ENCODE data around the gene STK32C. TPM values are rescaled to one million over a fixed set of nuclear protein-coding genes. Genes with fewer than 3 reads are reported as not detected.
"Not testable (repeated sequence)": the region's sequence is repeated elsewhere in the genome, so short reads cannot be mapped to it uniquely, and the experiment has no call there.

Gene STK32C
- total RNA-seq, 4 donors from 2014 or later, result 5.0 to 8.9 (median 8.1) TPM

DNA sequence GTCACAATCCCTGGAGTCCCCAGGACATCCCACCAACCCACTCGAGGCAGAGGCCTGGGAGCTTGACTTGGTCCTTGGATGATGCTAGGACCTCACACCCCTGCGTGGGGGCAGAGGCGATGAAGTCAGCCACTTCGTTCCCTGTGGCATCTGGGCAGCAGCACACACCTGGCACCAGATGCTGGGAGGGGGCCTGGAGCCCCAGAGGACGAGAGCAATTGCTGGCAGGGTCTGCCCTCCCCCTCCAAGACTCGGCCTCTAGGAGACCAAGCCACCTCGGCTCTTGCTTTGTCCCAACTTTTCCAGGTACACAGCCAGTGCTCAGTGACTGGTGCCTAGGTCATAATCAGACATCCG lies 81.9 kb downstream of the STK32C start:
- TF ChIP-seq, protein P1, sequence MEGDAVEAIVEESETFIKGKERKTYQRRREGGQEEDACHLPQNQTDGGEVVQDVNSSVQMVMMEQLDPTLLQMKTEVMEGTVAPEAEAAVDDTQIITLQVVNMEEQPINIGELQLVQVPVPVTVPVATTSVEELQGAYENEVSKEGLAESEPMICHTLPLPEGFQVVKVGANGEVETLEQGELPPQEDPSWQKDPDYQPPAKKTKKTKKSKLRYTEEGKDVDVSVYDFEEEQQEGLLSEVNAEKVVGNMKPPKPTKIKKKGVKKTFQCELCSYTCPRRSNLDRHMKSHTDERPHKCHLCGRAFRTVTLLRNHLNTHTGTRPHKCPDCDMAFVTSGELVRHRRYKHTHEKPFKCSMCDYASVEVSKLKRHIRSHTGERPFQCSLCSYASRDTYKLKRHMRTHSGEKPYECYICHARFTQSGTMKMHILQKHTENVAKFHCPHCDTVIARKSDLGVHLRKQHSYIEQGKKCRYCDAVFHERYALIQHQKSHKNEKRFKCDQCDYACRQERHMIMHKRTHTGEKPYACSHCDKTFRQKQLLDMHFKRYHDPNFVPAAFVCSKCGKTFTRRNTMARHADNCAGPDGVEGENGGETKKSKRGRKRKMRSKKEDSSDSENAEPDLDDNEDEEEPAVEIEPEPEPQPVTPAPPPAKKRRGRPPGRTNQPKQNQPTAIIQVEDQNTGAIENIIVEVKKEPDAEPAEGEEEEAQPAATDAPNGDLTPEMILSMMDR (IDR thresholded peaks at IDR 0.05), result no peak
- no peak for ATAC-seq (ENCODE audit: low FRiP score)

DNA sequence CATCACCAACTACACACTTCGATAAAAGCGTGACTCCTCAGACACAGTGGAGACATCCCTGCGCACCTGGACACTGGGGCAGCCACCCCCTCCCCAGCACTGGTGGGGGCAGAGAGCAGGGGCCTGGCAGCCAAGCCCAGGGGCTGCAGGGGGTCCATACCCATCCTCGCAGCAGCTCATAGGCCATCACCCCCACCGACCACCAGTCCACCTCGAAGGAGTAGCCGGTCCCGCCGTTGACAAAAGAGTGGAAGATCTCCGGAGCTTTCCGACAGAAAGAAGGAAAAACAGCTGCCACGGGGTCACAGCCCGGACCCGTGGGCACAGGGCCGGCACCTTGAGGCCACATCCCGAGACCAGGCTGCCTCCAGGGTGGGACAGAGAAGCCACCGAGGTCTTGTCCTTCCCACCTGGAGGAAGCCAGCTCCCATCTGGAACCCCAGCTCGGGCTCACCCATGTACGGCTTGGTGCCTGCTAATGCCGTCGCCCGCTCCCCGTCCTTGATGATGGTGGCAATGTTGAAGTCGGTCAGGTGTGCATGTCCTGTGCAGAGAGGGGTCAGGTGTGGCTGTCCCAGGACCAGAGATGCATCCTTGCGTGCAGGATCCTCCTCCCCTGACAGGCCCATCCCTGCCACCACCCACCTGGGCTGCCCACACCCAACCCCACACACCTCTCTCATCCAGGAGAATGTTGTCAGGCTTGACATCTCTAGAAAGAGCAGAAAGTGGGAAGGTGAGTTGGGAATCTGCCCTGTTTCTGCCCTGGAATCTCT lies 82.5 kb downstream of the STK32C start:
- ATAC-seq (ENCODE audit: low FRiP score) (no peak), DNase-seq (ENCODE audit: low spot score) (no peak)
- TF ChIP-seq, protein P1 (IDR thresholded peaks at IDR 0.05), result no peak

More for the DNA sequence above, 81.9 kb downstream of the STK32C start:
- no peak for DNase-seq (ENCODE audit: low spot score)

DNA sequence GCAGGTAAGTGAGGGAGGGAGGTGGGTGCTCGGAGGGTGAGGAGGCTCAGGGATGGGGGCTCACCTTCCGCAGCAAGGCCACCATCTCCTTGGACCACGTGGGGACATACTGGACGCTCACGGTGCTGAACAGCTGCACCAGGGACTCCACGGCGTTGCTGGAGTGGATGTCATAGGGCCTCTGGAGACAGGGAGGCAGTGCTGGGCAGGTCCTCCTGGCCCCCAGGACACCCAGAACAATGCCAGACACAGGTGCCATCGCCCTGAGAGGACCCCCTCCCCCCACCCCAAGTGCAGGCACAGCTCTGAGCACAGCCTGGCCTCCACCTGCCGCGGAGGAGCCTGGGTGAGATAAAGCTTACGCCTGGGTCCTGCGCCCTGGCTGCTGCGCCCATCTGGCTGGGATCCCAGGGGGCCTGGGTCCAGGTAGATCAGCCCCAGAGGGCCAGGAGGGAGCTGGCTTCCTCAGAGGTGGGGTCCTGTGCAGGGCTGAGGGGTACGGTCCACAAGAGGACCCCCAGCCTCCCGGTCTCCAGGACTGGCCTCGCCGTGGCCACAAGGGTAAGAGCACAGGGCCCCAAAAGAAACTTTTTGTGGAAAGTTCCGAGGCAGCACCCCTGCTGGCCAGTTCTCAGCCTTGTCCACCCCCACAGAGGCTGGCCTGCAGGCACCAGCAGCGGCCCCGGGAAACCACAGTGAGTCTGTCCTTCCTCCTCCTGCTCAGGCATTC lies 83.2 kb downstream of the STK32C start:
- ATAC-seq (ENCODE audit: low FRiP score), result no peak
- DNase-seq (ENCODE audit: low spot score), result no peak
- TF ChIP-seq, protein P1 (IDR thresholded peaks at IDR 0.05), result no peak

DNA sequence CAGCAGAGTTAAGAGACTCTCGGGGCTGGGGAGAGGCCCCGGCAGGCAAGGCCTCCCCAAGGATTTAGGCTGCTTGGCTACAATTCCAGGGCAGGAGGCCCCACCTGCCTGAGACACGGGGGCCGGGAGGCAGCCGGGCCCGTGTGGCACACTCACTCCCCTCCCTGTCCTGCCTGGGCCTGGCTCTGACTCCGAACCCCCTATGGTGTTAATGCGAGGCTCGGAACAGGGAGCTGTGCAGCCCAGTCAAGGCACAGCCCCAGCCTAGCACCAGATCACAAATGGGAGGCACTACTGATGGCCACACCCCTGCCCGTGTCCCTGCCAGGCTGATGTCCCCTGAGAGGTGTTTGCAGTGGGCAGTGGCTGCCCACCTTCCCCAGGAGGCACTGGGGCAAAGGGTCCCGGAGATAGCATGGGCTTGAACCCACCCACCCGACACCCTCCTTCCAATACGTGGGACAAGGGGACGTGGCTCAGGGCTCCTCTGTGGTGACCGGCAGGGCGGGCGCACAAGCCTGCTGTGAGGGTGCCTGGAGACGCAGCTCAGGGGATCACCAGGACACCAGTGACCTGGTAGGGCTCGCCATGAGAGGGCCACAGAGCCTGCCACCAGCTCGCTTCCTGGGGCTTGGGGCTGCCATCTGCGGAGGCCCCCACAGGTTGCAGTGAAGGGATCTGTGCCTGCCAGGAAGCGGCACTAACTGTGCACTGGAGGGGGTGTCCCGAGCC lies 84.0 kb downstream of the STK32C start:
- TF ChIP-seq, protein P1 (IDR thresholded peaks at IDR 0.05), result no peak
- ATAC-seq (ENCODE audit: low FRiP score), result no peak
- no peak for DNase-seq (ENCODE audit: low spot score)

DNA sequence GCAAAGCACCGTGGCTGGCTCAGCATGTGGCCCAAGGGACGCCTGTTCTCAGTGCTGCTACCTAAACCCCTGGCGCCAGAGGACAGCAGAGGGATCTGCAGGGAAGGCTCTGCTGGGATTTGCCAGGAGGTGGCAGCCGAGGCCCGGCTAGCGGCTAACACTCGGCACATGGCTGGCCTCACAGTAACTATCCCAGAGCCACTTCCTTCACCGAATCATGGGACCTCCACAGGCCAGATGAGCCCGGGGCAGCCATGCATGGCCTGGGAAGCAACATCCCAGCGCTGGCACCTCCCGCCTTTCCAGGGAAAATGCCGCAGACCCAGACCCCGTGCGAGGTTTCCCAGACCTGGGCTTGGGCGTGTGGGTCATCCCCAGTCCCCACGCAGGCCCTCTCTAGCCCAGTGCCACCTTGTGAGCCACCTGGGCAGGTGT lies 84.6 kb downstream of the STK32C start:
- DNase-seq (ENCODE audit: low spot score), result peak; percentile 29
- ATAC-seq (ENCODE audit: low FRiP score), result peak; percentile 77
- TF ChIP-seq, protein P1 (IDR thresholded peaks at IDR 0.05), result peak in 1 of 3 donors; percentile 59

DNA sequence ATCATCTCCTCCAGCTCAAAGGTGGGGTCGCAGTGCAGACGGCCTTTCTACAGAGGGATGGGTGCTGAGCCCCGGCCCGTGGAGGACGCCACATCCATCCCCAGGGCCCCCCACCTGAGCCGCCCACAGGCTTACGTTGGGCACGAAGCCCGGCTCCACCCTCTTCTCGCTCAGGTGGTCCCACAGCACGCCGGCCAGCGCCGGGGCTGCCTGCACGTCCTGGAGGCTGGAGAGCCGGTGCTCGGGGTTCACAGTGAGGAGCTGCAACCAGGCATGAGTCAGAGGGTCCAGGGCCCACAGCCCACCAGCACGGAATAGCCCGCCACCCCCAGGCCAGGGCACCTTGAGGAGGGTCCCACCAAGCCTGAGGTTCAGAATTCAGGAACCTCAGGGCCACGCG lies 85.0 kb downstream of the STK32C start:
- ATAC-seq (ENCODE audit: low FRiP score) (peak; percentile 7), DNase-seq (ENCODE audit: low spot score) (no peak)
- TF ChIP-seq, protein P1 (IDR thresholded peaks at IDR 0.05), result no peak

DNA sequence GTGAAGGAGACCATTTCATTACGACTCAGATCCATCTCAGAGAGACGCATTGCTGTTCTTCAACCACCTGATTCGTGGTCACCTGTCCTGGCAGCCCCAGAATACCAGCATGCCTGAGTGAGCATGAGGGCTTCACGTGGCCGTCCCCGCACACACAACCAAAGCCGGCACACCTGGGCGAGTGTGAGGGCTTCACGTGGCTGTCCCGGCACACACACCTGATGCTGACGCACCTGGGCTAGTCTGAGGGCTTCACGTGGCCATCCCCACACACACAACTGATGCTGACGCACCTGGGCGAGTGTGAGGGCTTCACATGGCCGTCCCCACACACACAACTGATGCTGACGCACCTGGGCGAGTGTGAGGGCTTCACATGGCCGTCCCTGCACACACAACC lies 86.8 kb downstream of the STK32C start:
- ATAC-seq (ENCODE audit: low FRiP score); DNase-seq (ENCODE audit: low spot score): not testable (repeated sequence)

Measured in omental fat pad (tissue), 4 donors.